HCT116 (cell line): ENCODE results near the gene SLC66A2. TPM values are rescaled to one million over a fixed set of nuclear protein-coding genes. Genes with fewer than 3 reads are reported as not detected.

Experiments
- ATAC-seq: fragments of 200-7000 bp; cut with Tn5 transposase; 2 replicates; pipeline ENCODE4 v1.9.1; 2020; ENCODE audit warnings: mild to moderate bottlenecking, moderate library complexity
- BruUV-seq: library from RNA; stranded (reverse); fragments of 400-500 nt; replicated peaks from 2 replicates; lab custom pipeline; 2021; lab: Mats Ljungman, UMichigan
- CTCF ChIA-PET: fragments of 300-600 bp; sonication (Branson Sonifier 250); formaldehyde crosslinking; loops from one replicate; lab custom pipeline; 2021; ENCODE audit warnings: antibody characterized with exemption; lab: Charles Lee
- POLR2A ChIA-PET: fragments of 300-600, 350-600 bp; sonication (Branson Sonifier 250); formaldehyde crosslinking; loops from one replicate; lab custom pipeline; 2021; ENCODE audit warnings: antibody characterized with exemption; lab: Charles Lee
- RAD21 ChIA-PET, 2 experiments: fragments of 300-600 bp; sonication (Branson Sonifier 250); formaldehyde crosslinking; loops; one replicate each; lab custom pipeline; 2023; ENCODE audit warnings: low total read pairs in 2 of 2; ENCODE audit not compliant: uncharacterized antibody in 2 of 2, unreplicated experiment in 2 of 2, low non-redundant PET in 1 of 2; lab: Charles Lee
- DNase-seq: peaks from one replicate; pipeline ENCODE4 v3.0.0-alpha.2; 2010; ENCODE audit warnings: low read depth, low spot score
- H2AFZ ChIP-seq: fragments of 200-600 bp; shearing (Covaris generic), sonication (generic); 2 replicates; pipeline ENCODE4 v1.6.1; 2017; ENCODE audit warnings: low read depth, mixed run types, mixed read lengths, antibody characterized with exemption, low read length; ENCODE audit not compliant: poor library complexity, severe bottlenecking
- H3K27ac ChIP-seq: 2 replicates; pipeline ENCODE4 v1.5.1; 2012; ENCODE audit warnings: low read depth, low read length
- H3K27me3 ChIP-seq: fragments of 200-600 bp; sonication (generic); 2 replicates; pipeline ENCODE4 v1.6.1; 2016; ENCODE audit warnings: mixed run types, low read length, mixed read lengths; ENCODE audit not compliant: insufficient read depth
- H3K36me3 ChIP-seq, 2 experiments: fragments of 200-500 bp in 1 of 2; fragments of 200-600 bp in 1 of 2; sonication (Bioruptor generic) in 1 of 2; sonication (generic) in 1 of 2; 2 replicates each; pipeline versions ENCODE4 v1.5.1 to v1.6.1; 2014 to 2016; ENCODE audit warnings: low read length in 2 of 2, inconsistent platforms in 1 of 2, mixed read lengths in 1 of 2, mixed run types in 1 of 2; ENCODE audit not compliant: insufficient read depth in 2 of 2, control insufficient read depth in 1 of 2
- H3K4me1 ChIP-seq, 2 experiments: fragments of 200-600 bp in 1 of 2; sonication (generic) in 1 of 2; 2 replicates each; pipeline versions ENCODE4 v1.5.1 to v1.6.1; 2012 to 2017; ENCODE audit warnings: low read length in 2 of 2, inconsistent platforms in 1 of 2, mild to moderate bottlenecking in 1 of 2, mixed read lengths in 1 of 2, mixed run types in 1 of 2, moderate library complexity in 1 of 2; ENCODE audit not compliant: insufficient read depth in 2 of 2, control insufficient read depth in 1 of 2
- H3K4me2 ChIP-seq: fragments of 200-600 bp; sonication (generic); 2 replicates; pipeline ENCODE4 v1.6.1; 2017; ENCODE audit warnings: mixed run types, low read length, mixed read lengths
- H3K4me3 ChIP-seq, 2 experiments: fragments of 200-600 bp in 1 of 2; sonication (generic) in 1 of 2; replicated peaks in 1 of 2; 2 replicates each; pipeline ENCODE4 v1.5.1; 2011 to 2016; ENCODE audit warnings: low read length in 2 of 2, control low read depth in 1 of 2, low read depth in 1 of 2, mild to moderate bottlenecking in 1 of 2, mixed read lengths in 1 of 2, mixed run types in 1 of 2
- H3K79me2 ChIP-seq: fragments of 200-600 bp; sonication (generic); 2 replicates; pipeline ENCODE4 v1.6.1; 2017; ENCODE audit warnings: mild to moderate bottlenecking, mixed run types, low read length, moderate library complexity, mixed read lengths; ENCODE audit not compliant: insufficient read depth
- H3K9ac ChIP-seq: fragments of 200-600 bp; sonication (generic); 2 replicates; pipeline ENCODE4 v1.6.1; 2016; ENCODE audit warnings: low read length, mixed read lengths
- H3K9me2 ChIP-seq: fragments of 200-600 bp; sonication (generic), shearing (Covaris generic); 2 replicates; pipeline ENCODE4 v1.6.1; 2017; ENCODE audit warnings: mixed run types, mild to moderate bottlenecking, moderate library complexity; ENCODE audit not compliant: insufficient read depth
- H3K9me3 ChIP-seq, 2 experiments: fragments of 200-500 bp in 1 of 2; fragments of 200-600 bp in 1 of 2; sonication (Bioruptor generic) in 1 of 2; sonication (generic) in 1 of 2; 2 replicates each; pipeline ENCODE4 v1.6.1; 2014 to 2017; ENCODE audit warnings: low read length in 2 of 2, mixed read lengths in 2 of 2, inconsistent platforms in 1 of 2, low read depth in 1 of 2, mild to moderate bottlenecking in 1 of 2, mixed run types in 1 of 2, moderate library complexity in 1 of 2; ENCODE audit not compliant: control insufficient read depth in 1 of 2, insufficient read depth in 1 of 2
- H4K20me1 ChIP-seq: fragments of 200-600 bp; sonication (generic), shearing (Covaris generic); 2 replicates; pipeline ENCODE4 v1.6.1; 2017; ENCODE audit warnings: mixed run types, mild to moderate bottlenecking, moderate library complexity; ENCODE audit not compliant: insufficient read depth
- CEBPB ChIP-seq: IDR thresholded peaks from 2 replicates; pipeline ENCODE4 v1.6.1; 2012; ENCODE audit warnings: low read depth
- CTCF ChIP-seq, 3 experiments: fragments of 200-600 bp in 1 of 3; sonication (generic) in 1 of 3; IDR thresholded peaks in 2 of 3; conservative IDR thresholded peaks in 1 of 3; 2 replicates each; pipeline ENCODE4 v1.5.1; 2012 to 2017; ENCODE audit warnings: low read depth in 2 of 3, low read length in 2 of 3, antibody characterized with exemption in 1 of 3, borderline replicate concordance in 1 of 3, control low read depth in 1 of 3, mild to moderate bottlenecking in 1 of 3, mixed read lengths in 1 of 3, mixed run types in 1 of 3, moderate library complexity in 1 of 3; ENCODE audit not compliant: insufficient read depth in 1 of 3
- ELF1 ChIP-seq: IDR thresholded peaks from 2 replicates; pipeline ENCODE4 v1.6.1; 2012; ENCODE audit warnings: low read depth, borderline replicate concordance
- EZH2phosphoT487 ChIP-seq: fragments of 200-600 bp; IDR thresholded peaks from 2 replicates; pipeline ENCODE4 v1.6.1; 2018; ENCODE audit warnings: antibody characterized with exemption, borderline replicate concordance
- FOSL1 ChIP-seq: IDR thresholded peaks from 2 replicates; pipeline ENCODE4 v1.6.1; 2012; ENCODE audit warnings: low read depth
- POLR2A ChIP-seq: IDR thresholded peaks from 2 replicates; pipeline ENCODE4 v1.7.0; 2011; ENCODE audit warnings: borderline replicate concordance; ENCODE audit not compliant: insufficient read depth, insufficient read length; ENCODE audit errors: extremely low read depth
- RAD21 ChIP-seq: IDR thresholded peaks from 2 replicates; pipeline ENCODE4 v1.6.1; 2012; ENCODE audit warnings: low read depth, mild to moderate bottlenecking
- SP1 ChIP-seq: IDR thresholded peaks from 2 replicates; pipeline ENCODE4 v1.6.1; 2012; ENCODE audit warnings: low read depth
- YY1 ChIP-seq: IDR thresholded peaks from 2 replicates; pipeline ENCODE4 v1.6.1; 2011; ENCODE audit warnings: low read length, low read depth, moderate library complexity, mild to moderate bottlenecking; ENCODE audit not compliant: insufficient replicate concordance; ENCODE audit errors: extremely low read depth
- ZFX ChIP-seq: fragments of 450-650 bp; IDR thresholded peaks from 2 replicates; pipeline ENCODE4 v1.6.1; 2017
- ZNF274 ChIP-seq: fragments of 200-500 bp; sonication (Bioruptor generic); IDR thresholded peaks from 2 replicates; pipeline ENCODE4 v1.6.1; 2014; ENCODE audit warnings: mild to moderate bottlenecking, low read depth, low read length, inconsistent platforms
- intact Hi-C: fragments of 100-400 bp; cut with micrococcal nuclease; formaldehyde crosslinking; loops from 2 replicates; pipeline ENCODE4 v1.10.0; 2022
- total RNA-seq: library from RNA; stranded (reverse); gene quantifications from one replicate; pipeline ENCODE4 v1.2.1, GENCODE V29; 2021; ENCODE audit not compliant: unreplicated experiment
- TF ChIP-seq, protein P1 (sequence below): IDR thresholded peaks from 2 replicates; pipeline ENCODE4 v1.6.1; 2012
- TF ChIP-seq, protein P2 (sequence below): IDR thresholded peaks from 2 replicates; pipeline ENCODE4 v1.6.1; 2011; ENCODE audit warnings: mild to moderate bottlenecking, low read length, moderate library complexity; ENCODE audit not compliant: insufficient replicate concordance; ENCODE audit errors: extremely low read depth

The SLC66A2 gene
- total RNA-seq, 1 experiment from 2014 or later: 44.9 TPM

DNA sequence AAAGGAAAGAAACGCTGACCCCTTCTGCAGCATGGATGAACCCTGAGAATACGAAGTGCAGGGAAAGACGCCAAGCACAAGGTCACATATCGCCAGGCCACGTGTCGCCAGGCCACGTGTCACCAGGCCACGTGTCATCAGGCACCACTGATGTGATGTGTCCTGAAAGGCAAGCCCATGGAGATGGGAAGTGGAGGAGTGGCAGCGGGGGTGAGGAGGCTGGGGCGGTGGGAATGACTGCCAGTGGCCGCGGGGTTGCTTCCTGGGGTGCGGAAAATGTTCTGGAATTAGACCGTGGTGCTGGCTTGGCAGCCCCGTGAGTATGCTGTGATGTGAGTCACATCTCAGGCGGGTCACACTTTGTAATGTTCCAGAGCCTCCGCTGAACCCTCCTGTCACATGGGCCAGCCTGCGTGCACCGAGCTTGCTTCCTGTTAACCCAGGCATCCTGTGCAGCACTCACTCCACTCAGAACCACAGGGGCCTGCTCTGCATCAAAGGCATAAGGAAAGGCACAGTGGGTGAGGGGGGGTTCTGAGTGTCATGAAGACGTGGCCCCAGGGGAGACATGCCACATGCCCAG lies 39.0 kb downstream of the SLC66A2 start:
- no peak overlapping the region for H3K27ac ChIP-seq
- H3K79me2 ChIP-seq: peaks cover 24% of the 10 kb centered on the region; the same call in 1 of the 2 replicates
- no peaks in the 10 kb centered on the region for H3K9me2 ChIP-seq
- H3K4me3 ChIP-seq: no peak overlapping the region
- H2AFZ ChIP-seq: no peak overlapping the region
- BruUV-seq: no TSS peak
- H4K20me1 ChIP-seq: no peaks in the 10 kb centered on the region
- no peaks in the 10 kb centered on the region for H3K9me3 ChIP-seq
- TF ChIP-seq FOSL1 (no peak), EZH2phosphoT487 (no peak), ZNF274 (no peak), ELF1 (no peak)
- TF ChIP-seq, protein P1, sequence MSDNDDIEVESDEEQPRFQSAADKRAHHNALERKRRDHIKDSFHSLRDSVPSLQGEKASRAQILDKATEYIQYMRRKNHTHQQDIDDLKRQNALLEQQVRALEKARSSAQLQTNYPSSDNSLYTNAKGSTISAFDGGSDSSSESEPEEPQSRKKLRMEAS: no peak
- H3K9ac ChIP-seq: no peak overlapping the region
- H3K36me3 ChIP-seq: peaks cover 0 to 11% of the 10 kb centered on the region in 2 experiments; a peak in 1 of 4 replicates
- ChIA-PET POLR2A (no interaction called here), RAD21 (no interaction called here), CTCF (no interaction called here)
- intact Hi-C loops: no loop called here
- ATAC-seq (no peak), DNase-seq (no peak)
- no peak overlapping the region for H3K4me2 ChIP-seq
- H3K4me1 ChIP-seq: no peaks in the 10 kb centered on the region
- H3K27me3 ChIP-seq: no peaks in the 10 kb centered on the region

- H3K36me3 ChIP-seq: peaks cover 0 to 11% of the 10 kb centered on the region in 2 experiments; a peak in 1 of 4 replicates
- CTCF ChIA-PET: no interaction called here
- RAD21 ChIA-PET: no interaction called here
- peaks cover 21% of the 10 kb centered on the region; the same call in 1 of the 2 replicates for H3K79me2 ChIP-seq
- H4K20me1 ChIP-seq: no peaks in the 10 kb centered on the region
- BruUV-seq: no TSS peak
- DNase-seq: no peak
- no peaks in the 10 kb centered on the region for H3K9me3 ChIP-seq
- H3K9me2 ChIP-seq: no peaks in the 10 kb centered on the region
- H2AFZ ChIP-seq: no peak overlapping the region
- no peak overlapping the region for H3K9ac ChIP-seq
- intact Hi-C loops: no loop called here
- H3K27ac ChIP-seq: no peak overlapping the region
- H3K4me3 ChIP-seq: no peak overlapping the region
- no peaks in the 10 kb centered on the region for H3K27me3 ChIP-seq
- POLR2A ChIA-PET: no interaction called here
- TF ChIP-seq EZH2phosphoT487 (no peak), YY1 (no peak), CTCF (IDR thresholded peaks at IDR 0.05 in 2 of 3, conservative IDR thresholded peaks at IDR 0.05 in 1 of 3; ENCODE audit: borderline replicate concordance in 1 of 3, insufficient read depth in 1 of 3, low read depth in 2 of 3, low read length in 2 of 3) (no peak), ZFX (no peak), RAD21 (no peak), SP1 (no peak), CEBPB (no peak), POLR2A (no peak)
- TF ChIP-seq, protein P2, sequence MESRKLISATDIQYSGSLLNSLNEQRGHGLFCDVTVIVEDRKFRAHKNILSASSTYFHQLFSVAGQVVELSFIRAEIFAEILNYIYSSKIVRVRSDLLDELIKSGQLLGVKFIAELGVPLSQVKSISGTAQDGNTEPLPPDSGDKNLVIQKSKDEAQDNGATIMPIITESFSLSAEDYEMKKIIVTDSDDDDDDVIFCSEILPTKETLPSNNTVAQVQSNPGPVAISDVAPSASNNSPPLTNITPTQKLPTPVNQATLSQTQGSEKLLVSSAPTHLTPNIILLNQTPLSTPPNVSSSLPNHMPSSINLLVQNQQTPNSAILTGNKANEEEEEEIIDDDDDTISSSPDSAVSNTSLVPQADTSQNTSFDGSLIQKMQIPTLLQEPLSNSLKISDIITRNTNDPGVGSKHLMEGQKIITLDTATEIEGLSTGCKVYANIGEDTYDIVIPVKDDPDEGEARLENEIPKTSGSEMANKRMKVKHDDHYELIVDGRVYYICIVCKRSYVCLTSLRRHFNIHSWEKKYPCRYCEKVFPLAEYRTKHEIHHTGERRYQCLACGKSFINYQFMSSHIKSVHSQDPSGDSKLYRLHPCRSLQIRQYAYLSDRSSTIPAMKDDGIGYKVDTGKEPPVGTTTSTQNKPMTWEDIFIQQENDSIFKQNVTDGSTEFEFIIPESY: no peak
- H3K4me2 ChIP-seq: no peak overlapping the region
- ATAC-seq: no peak
- H3K4me1 ChIP-seq: no peaks in the 10 kb centered on the region
Measured at GRCh38 chr18:79911344-79912270, 39.8 kb downstream of the SLC66A2 start.
